Limb (tissue), 2 donors: ENCODE data around the gene ERP29.
"Not testable (repeated sequence)": the region's sequence is repeated elsewhere in the genome, so short reads cannot be mapped to it uniquely, and the experiment has no call there.

Experiments used
- DNase-seq, 2 donors: peaks; one replicate each; pipeline ENCODE4 v3.0.0-alpha.2; 2016; ENCODE audit errors: extremely low spot score in 2 of 2

Gene ERP29

GRCh38 chr12:112012775-112013600 is at the start of gene ERP29, which contains the start of gene TMEM116:
TSS of gene ERP29 (plus strand) at chr12:112013426. CDS start at chr12:112013466, 40 bp downstream.
TSS of gene TMEM116 (minus strand) at chr12:112013165. CDS start at chr12:112005270, 7,895 bp downstream.
- peak; percentile 99 to 100 for DNase-seq

DNA sequence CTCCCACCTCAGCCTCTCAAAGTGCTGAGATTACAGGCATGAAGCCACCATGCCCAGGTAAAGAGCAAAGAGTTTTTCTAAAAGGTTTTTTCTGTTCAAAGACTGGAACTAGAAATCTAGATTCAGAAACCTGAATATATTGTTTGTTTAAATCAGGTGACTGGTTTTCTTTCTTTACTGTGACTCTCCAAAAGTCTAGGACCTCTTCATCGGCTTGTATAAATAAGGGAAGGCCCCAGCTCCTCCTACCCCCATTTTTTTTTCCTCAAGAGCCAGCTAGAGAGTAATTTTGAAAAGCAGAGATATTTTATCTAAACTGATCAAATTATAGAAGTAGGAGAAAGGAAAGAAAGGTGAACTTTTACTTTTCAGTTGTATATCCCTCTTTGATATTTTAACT is 48.3 kb upstream of the ERP29 start:
- DNase-seq, result no peak

DNA sequence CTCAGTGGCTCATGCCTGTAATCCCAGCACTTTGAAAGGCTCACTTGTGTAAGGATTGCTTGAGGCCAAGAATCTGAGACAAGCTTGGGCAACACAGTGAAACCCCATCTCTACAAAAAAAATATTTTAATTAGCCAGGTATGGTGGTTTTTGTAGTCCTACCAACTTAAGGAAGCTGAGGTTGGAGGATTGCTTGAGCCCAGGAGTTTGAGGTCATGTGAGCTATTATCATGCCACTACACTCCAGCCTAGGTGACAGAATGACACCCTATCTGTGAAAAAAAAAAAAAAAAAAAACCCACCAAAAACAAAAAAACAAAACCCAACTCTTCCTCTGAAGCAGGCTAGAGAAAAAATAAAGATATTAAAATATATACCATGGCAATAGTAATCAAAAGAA is 41.4 kb upstream of the ERP29 start:
- DNase-seq, result no peak

GRCh38 chr12:111975161-111975931 is 37.9 kb upstream of the ERP29 start:
- no peak for DNase-seq

DNA sequence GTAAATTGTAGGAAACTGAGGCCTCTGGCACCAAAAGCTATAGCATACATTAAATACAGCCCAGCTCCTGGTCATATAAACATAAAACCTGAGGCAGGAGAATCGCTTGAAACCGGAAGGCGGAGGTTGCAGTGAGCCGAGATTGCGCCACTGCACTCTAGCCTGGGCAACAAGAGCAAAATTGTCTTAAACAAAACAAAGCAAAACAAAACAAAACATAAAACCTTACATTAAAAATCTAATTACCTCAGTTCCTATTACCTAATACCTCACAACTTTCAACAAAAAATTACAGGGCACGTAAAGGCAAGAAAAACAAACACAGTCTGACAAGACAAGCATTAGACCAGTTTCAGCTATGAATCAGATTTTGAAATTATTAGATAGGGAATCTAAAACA is 36.9 kb upstream of the ERP29 start:
- DNase-seq, result no peak

DNA sequence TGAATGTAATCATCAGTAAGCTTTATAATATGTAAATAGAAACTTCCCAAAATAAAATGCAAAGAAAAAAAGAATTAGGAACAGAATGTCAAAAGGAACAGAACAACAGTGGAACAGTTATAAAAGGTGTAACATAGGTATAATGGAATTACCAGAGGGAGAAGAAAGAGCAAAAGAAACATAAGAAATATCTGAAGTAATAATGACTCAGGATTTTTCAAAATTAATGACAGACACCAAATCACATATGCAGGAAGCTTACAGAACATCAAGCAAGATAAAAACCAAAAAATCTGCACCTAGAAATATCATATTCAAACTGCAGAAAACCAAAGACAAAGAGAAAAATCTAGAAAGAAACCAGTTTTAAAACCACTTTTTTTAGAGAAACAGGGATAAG is 36.4 kb upstream of the ERP29 start:
- no peak for DNase-seq

DNA sequence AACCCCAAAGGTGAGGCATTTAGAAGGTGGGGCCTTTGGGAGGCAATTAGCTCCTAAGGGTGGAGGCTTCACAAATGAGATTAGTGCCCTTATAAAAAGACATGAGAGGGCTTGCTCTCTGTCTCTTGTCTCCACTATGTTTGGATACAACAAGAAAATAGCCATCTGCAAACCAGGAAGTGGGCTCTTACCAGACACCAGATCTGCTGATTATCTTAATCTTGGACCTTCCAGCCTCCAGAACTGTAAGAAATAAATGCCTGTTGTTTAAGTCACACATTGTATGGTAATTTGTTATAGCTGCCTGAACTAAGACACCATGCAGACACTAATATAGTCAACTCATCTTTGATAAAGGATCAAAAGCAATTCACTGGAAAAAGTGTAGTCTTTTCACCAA is 34.7 kb upstream of the ERP29 start:
- no peak for DNase-seq

DNA sequence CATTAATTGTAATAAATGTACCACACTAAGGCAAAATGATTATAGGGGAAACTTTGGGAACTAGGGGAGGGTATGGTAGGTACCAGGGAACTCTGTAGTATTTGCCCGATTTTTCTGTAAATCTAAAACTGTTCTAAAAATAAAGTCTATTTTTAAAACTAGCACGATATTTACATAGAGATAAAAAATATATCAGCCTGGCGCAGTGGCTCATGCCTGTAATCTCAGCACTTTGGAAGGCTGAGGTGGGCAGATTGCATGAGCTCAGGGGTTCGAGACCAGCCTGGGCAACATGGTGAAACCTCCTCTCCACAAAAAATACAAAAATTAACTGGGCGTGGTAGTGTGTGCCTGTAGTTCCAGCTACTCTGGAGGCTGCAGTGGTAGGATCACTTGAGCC is 32.6 kb upstream of the ERP29 start:
- DNase-seq, result no peak

DNA sequence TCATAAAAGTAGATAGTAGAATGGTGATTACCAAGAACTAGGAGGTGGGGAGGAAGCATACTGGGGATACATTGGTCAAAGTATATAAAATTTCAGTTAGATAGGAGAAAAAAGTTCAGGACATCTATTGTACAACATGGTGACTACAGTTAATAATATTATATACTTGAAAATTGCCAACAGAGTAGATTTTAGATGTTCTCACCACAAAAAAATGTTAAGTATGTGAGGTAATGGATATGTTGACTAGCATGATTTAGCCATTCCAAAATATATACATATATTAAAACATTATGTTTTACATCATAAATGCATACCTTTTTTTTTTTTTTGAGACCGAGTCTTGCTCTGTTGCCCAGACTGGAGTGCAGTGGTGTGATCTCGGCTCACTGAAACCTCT is 31.2 kb upstream of the ERP29 start:
- DNase-seq, result no peak

DNA sequence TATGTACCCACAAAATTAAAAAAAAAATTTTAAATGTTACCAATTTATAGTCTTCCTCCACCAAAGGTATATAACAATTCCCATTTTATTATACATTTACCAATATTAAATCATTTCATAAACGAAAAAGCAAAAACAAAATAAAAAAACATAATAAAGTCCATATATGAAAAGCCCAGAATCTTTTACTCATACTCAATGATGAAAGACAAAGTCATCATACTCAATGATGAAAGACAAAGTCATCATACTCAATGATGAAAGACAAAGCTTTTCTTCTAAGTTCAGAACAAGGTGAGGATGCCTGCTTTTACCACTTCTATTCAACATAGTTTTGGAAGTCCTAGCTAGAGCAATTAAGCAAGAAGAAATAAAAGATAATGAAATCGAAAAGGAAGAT is 28.4 kb upstream of the ERP29 start:
- DNase-seq, result no peak

DNA sequence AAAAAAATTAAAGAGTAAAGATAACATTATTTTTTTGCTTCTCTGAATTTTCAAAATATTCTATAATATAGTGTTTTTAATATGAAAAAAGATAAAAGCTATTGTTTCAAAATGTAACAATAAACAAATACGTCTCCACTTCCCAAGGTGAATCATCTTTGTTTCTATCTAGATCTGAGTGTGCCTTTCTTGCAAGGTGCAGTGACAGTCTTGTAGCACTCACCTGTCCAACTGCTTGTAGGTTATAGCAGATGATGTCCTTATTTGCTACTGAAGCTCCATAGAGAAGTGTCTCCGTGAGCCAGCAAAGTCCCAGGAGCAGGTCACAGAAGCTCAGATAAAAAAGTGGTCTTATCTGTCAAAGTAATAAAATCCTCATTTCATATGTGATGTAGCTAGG is 21.7 kb upstream of the ERP29 start:
- no peak for DNase-seq

GRCh38 chr12:111991946-111992345 is 21.3 kb upstream of the ERP29 start:
- DNase-seq, result no peak

- DNase-seq, result no peak
These were observed 20.8 kb upstream of the ERP29 start for GRCh38 chr12:111992464-111992863.

DNA sequence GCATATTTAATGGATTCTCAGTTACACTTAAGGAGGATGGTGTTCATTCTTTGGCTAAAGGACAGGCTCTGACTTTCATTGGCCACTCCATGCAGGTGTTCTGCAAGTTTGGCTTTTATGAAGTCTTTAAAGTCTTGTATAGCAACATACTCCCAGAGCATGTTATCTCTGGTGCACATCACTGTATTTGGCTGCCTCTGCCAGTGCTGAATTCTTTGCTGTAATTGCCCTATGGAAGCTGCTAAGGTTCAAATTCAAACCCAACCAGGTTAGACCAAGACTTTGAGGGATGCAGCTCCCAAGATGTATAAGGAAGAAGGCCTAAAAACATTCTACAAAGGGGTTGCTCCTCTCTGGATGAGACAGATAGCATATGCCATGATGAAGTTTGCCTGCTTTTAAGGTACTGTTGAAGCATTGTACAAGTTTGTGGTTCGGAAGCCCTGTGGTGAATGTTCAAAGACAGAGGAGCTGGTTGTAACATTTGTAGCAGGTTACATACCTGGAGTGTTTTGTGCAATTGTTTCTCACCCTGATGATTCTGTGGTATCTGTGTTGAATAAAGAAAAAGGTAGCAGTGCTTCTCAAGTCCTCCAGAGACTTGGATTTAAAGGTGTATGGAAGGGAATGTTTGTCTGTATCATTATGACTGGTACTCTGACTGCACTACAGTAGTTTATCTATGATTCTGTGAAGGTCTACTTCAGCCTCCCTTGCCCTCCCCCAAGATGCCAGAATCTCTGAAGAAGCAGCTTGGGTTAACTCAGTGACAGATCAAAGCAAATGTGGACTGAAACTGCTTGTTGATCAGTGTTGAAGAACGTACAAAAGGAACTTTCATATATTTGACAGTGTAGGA is 19.7 kb upstream of the ERP29 start:
- no peak for DNase-seq

DNA sequence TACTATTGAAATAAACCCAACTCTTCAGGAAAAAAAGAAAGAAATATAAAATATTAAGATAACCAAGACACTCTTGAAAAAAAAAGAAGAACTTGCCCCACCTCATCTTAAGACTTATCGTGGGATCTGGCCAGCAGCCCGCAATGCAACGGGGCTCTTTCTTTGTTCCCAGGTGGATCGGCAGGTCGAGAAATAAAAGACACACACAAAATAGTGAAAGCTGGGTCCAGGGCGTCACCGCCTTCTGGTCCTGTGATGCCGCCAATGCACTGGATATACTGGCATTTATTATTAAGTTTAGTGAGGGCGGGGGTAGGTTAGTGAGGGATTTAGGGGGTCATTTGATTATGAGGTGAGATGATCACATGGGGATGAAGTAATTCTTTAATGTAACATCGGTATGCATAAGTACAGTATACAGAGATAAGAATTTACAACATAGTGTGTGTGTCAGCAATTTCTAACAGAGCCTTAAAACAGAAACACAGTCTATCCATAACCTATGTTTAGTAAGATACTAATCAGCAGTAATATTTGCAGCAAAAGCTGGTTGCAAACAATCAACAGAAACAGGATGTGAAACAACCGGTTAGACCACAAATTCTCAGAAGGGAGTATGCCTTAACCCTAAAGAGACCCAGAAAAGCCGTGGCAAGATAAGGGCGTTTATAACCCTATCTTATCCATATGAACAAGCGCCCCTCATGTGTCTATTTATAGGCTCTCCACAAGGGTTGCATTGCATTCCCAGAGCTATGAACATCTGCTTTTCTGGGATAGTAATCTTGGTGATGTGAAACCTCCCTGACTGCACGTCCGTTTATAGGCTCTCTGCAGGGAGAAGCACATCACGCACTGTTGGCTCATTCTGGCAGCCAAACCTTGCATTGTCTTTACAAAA is 18.8 kb upstream of the ERP29 start:
- not testable (repeated sequence) for DNase-seq

- DNase-seq, result no peak
These were observed 17.3 kb upstream of the ERP29 start for GRCh38 chr12:111995782-111996480.

GRCh38 chr12:111997300-111997699 is 15.9 kb upstream of the ERP29 start:
- DNase-seq, result no peak

- DNase-seq, result no peak
These were observed 15.2 kb upstream of the ERP29 start for GRCh38 chr12:111998015-111998414.

GRCh38 chr12:111999129-111999528 is 14.1 kb upstream of the ERP29 start:
- DNase-seq, result not testable (repeated sequence)

DNA sequence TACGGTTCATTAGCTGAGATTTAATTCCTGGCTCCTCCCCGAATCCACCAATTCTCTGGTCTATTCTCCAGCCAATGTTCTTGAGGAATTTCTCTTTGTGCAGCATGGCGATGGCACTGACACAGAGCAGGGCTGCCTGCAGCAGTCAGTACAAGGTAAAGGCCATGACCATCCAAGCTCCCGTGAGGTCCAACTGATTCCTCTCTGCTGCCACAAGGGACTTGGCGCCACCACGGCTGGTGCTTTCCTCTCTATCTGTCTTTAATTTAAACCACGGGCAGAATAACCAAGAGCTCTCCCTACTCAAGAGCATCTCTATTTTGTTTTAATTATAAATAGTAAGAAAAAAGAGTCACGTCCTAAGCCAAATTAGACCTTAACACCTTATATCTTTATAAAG is 12.4 kb upstream of the ERP29 start:
- DNase-seq, result no peak
